HG03565 (cell line): Measurements from ENCODE around the gene DPP10.
"Not testable (repeated sequence)": the region's sequence is repeated elsewhere in the genome, so short reads cannot be mapped to it uniquely, and the experiment has no call there.

ENCODE experiments used
- ATAC-seq: cut with Tn5 transposase; IDR thresholded peaks from one replicate; pipeline ENCODE4 v1.9.1; 2021; ENCODE audit warnings: mild to moderate bottlenecking, moderate library complexity; ENCODE audit not compliant: unreplicated experiment

Gene DPP10

GRCh38 chr2:114935031-114935430 lies 492.6 kb downstream of the DPP10 start:
- ATAC-seq = no peak

DNA sequence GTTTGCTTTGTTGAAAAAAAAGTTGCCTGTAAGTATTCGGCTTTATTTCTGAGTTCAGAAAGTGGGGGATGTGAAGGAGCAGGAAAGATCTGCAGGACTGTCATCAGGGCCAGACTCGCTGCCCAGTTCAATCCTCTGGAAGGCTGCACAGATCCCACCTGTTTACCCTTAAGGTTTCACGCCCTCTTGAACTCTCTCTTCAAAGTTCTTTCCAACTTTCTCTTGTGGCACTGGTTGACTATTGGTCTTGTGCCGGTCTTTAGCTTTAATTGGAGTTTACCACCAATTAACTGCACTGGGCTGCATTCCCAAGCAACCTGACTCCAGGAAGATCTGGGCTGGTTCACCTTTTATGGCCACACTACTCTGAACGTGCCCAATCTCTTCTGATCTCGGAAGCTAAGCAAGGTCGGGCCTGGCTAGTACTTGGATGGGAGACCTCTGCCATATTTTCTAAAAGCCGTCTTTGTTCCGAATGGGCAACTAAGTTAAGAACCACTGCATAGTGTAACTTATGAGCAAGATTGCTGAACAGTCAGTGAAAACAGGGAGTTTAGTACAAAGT lies 495.0 kb downstream of the DPP10 start:
- no peak for ATAC-seq

- ATAC-seq = no peak
Observed at GRCh38 chr2:114940785-114941458, 498.5 kb downstream of the DPP10 start.

DNA sequence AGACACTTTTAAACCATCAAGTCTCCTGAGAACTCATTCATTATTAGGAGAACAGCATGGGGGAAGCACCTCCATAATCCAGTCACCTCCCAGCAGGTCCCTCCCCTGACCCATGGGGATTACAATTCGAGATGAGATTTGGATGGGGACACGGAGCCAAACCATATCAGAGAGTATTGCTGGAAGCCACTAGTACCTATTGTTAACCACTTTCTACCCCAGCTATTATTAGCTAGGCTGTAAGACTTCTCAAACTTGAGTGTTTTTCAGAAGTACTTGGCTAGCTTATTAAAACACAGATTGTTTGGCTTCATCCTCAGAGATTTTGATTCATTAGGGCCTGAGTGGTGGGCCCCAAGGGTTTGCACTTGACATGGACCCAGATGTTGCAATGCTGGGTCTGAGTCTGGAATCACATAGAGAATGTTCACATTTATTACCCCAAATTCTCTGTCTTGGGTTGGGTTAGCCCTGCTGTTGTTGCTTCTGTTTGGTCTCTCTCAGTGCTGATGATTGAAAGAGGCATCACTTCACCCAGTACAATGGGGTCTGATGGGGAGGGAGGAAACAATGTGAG lies 506.9 kb downstream of the DPP10 start:
- ATAC-seq = no peak

- no peak for ATAC-seq
Observed at GRCh38 chr2:114960389-114960788, 517.9 kb downstream of the DPP10 start.

GRCh38 chr2:114962532-114962931 lies 520.1 kb downstream of the DPP10 start:
- no peak for ATAC-seq

- ATAC-seq = no peak
Observed at GRCh38 chr2:114968748-114969400, 526.4 kb downstream of the DPP10 start.

DNA sequence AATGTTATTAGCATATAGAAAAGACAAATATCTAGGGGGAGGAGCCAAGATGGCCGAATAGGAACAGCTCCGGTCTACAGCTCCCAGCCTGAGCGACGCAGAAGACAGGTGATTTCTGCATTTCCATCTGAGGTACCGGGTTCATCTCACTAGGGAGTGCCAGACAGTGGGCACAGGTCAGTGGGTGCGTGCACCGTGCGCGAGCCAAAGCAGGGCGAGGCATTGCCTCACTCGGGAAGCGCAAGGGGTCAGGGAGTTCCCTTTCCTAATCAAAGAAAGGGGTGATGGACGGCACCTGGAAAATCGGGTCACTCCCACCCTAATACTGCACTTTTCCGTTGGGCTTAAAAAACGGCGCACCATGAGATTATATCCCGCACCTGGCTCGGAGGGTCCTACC lies 561.9 kb downstream of the DPP10 start:
- not testable (repeated sequence) for ATAC-seq

- ATAC-seq = no peak
Observed at GRCh38 chr2:115011721-115012120, 569.3 kb downstream of the DPP10 start.

GRCh38 chr2:115022013-115022412 lies 579.6 kb downstream of the DPP10 start:
- not testable (repeated sequence) for ATAC-seq

GRCh38 chr2:115034801-115035200 lies 592.4 kb downstream of the DPP10 start:
- no peak for ATAC-seq

DNA sequence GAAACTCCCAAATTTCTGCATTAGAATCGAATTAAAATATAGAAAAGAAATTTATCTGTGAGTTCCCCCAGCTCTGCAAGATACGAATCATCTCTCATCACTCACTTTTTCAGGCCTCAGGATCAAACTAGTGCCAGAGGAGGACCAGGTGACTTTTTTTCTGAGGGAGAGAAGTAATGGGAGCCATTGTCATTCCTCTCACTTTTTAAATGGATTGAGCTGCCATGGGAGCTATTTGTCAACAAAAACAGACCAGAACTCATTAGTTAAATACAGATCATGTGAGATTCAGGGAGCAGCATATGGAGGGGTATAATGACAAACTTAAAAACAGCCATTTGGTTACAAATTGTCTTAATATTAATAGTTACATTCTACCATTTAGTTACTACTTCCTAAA lies 594.4 kb downstream of the DPP10 start:
- ATAC-seq = no peak

DNA sequence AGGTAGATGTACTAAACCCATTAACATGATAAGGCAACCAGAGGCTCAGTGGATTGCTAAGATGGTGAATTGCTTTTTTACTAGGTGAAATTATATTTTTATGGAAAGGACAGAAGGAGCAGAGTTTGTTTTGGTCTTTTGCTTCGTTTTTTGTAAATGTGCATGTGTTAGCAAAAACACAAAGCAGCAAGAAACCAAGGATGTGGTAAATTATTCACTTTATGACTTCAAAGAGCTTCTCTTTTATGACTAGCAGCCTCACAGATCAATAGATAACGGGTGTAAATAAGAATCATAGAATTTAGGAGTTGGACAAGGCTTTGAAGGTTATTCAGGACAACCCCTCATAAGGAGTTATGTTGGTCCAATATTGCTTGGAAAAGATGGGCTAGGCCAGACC lies 615.0 kb downstream of the DPP10 start:
- no peak for ATAC-seq

GRCh38 chr2:115070002-115070401 lies 627.6 kb downstream of the DPP10 start:
- ATAC-seq = no peak

DNA sequence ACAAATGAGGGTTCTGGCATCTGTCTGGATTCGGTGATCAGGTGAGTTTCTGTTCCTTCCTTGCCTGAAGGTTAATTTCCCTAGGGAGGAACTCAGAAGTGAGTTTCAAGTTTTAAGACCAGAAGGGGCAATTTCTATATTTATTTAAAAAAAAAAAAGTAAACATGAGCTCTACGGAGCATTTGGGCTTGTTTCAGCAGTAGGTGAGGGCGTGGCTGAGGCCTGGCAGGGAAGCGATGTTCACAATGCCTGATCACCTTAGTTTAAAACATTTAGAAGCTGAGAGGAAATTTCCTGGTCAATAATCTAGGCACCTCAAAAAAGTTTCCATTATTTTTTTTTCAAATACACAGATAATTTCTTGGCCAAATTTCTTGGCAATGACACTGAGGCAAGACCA lies 629.1 kb downstream of the DPP10 start:
- no peak for ATAC-seq

- ATAC-seq = no peak
Observed at GRCh38 chr2:115075800-115076199, 633.4 kb downstream of the DPP10 start.

GRCh38 chr2:115077626-115078025 lies 635.2 kb downstream of the DPP10 start:
- ATAC-seq = no peak

- no peak for ATAC-seq
Observed at GRCh38 chr2:115083225-115083624, 640.8 kb downstream of the DPP10 start.

- no peak for ATAC-seq
Observed at GRCh38 chr2:115083711-115084110, 641.3 kb downstream of the DPP10 start.

- no peak for ATAC-seq
Observed at GRCh38 chr2:115084446-115084845, 642.0 kb downstream of the DPP10 start.

DNA sequence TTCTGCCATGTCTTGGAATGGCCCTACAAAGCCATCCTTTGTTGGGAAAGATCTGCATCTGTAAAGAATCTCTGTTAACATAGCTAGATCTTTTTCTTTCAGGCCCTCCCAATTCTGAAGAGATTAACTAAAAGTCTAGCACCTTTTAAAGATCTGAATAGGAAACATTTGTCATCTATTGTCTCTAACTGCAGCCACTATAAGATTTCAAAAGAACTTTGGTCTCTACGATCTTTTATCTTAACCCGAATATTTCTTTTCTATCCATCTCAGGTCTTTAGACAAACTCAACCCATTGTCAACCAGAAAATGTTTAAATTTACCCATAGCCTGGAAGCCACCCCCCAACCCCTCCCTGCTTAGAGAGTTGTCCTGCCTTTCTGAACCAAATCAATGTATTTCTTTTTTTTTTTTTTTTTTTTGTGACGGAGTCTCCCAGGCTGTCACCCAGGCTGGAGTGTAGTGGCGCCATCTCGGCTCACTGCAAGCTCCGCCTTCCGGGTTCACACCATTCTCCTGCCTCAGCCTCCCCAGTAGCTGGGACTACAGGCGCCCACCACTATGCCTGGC lies 643.7 kb downstream of the DPP10 start:
- not testable (repeated sequence) for ATAC-seq

- ATAC-seq = no peak
Observed at GRCh38 chr2:115094441-115094840, 652.0 kb downstream of the DPP10 start.
